Measurements from ENCODE around the gene HNRNPLL.

GRCh38 chr2:38605298-38605830 is 2.6 kb upstream of the HNRNPLL start:
- TF ChIP-seq POLR2AphosphoS5 (IDR thresholded peaks at IDR 0.05; ENCODE audit: low read depth, low read length) (no peak), SP4 (IDR thresholded peaks at IDR 0.05; ENCODE audit: low read length) (no peak), TAF1 (IDR thresholded peaks at IDR 0.05; ENCODE audit: low read depth, low read length) (no peak), CTCF (IDR thresholded peaks at IDR 0.05; ENCODE audit: control extremely low read depth in 1 of 3, insufficient read depth in 1 of 3, low read depth in 1 of 3, low read length in 3 of 3) (no peak), ZNF274 (IDR thresholded peaks at IDR 0.05; ENCODE audit: borderline replicate concordance, extremely low read depth, low read length) (no peak), MAFK (IDR thresholded peaks at IDR 0.05; ENCODE audit: low read depth, low read length) (no peak), SAP30 (IDR thresholded peaks at IDR 0.05; ENCODE audit: insufficient read depth, insufficient replicate concordance, low read length) (no peak), POLR2A (IDR thresholded peaks at IDR 0.05; ENCODE audit: control extremely low read depth in 1 of 2, low read depth in 2 of 2, low read length in 2 of 2) (no peak)

Measured in H1 (cell line).